NT2/D1 (cell line): ENCODE measurements around the gene WDR88.

Experiments
- DNase-seq: peaks from one replicate; pipeline ENCODE4 v3.0.0-alpha.2; 2011; ENCODE audit warnings: low read depth, low spot score
- H3K27me3 ChIP-seq: 2 replicates; pipeline ENCODE4 v1.6.0; 2011; ENCODE audit warnings: mild to moderate bottlenecking; ENCODE audit not compliant: insufficient read length, insufficient read depth
- H3K36me3 ChIP-seq: 2 replicates; pipeline ENCODE4 v1.6.1; 2011; ENCODE audit warnings: mild to moderate bottlenecking, low read length, mixed read lengths; ENCODE audit not compliant: insufficient read depth, insufficient read length
- H3K4me1 ChIP-seq: 2 replicates; pipeline ENCODE4 v1.5.1; 2011; ENCODE audit not compliant: insufficient read depth, insufficient read length
- H3K4me3 ChIP-seq: 2 replicates; pipeline ENCODE4 v1.5.1; 2011; ENCODE audit warnings: low read depth; ENCODE audit not compliant: insufficient read length
- H3K9ac ChIP-seq: 2 replicates; pipeline ENCODE4 v1.6.0; 2011; ENCODE audit warnings: low read depth; ENCODE audit not compliant: insufficient read length
- H3K9me3 ChIP-seq: 2 replicates; pipeline ENCODE4 v1.5.1; 2011; ENCODE audit warnings: mild to moderate bottlenecking, low read length; ENCODE audit not compliant: insufficient read depth
- SUZ12 ChIP-seq: IDR thresholded peaks from 2 replicates; pipeline ENCODE4 v1.6.1; 2011; ENCODE audit not compliant: insufficient read length, insufficient read depth; ENCODE audit errors: extremely low read depth
- YY1 ChIP-seq: IDR thresholded peaks from 2 replicates; pipeline ENCODE4 v1.6.1; 2011; ENCODE audit not compliant: insufficient read length, insufficient read depth
- ZNF274 ChIP-seq: IDR thresholded peaks from 2 replicates; pipeline ENCODE4 v1.6.1; 2011; ENCODE audit warnings: mild to moderate bottlenecking, low read depth, low read length

The WDR88 gene

GRCh38 chr19:33130433-33130832 lies 1.5 kb upstream of the WDR88 start:
- DNase-seq: no peak
- Histone ChIP-seq H3K4me3 (no peak overlapping the region), H3K4me1 (peaks cover 5% of the 10 kb centered on the region), H3K27me3 (no peaks in the 10 kb centered on the region), H3K9ac (no peak overlapping the region), H3K36me3 (peaks cover 29% of the 10 kb centered on the region), H3K9me3 (no peaks in the 10 kb centered on the region)
- TF ChIP-seq SUZ12 (no peak), YY1 (no peak), ZNF274 (no peak)

- TF ChIP-seq YY1 (no peak), ZNF274 (no peak), SUZ12 (no peak)
- no peak for DNase-seq
- H3K9ac ChIP-seq: no peak overlapping the region
Measured at GRCh38 chr19:33132425-33132824, 511 bp downstream of the WDR88 start.

GRCh38 chr19:33133438-33134031 lies 1.6 kb downstream of the WDR88 start:
- Histone ChIP-seq H3K9ac (no peak overlapping the region), H3K9me3 (no peaks in the 10 kb centered on the region), H3K4me3 (no peak overlapping the region), H3K36me3 (peaks cover 15% of the 10 kb centered on the region), H3K4me1 (peaks cover 5% of the 10 kb centered on the region), H3K27me3 (no peaks in the 10 kb centered on the region)
- TF ChIP-seq SUZ12: no peak
- no peak for TF ChIP-seq YY1
- TF ChIP-seq ZNF274: no peak
- DNase-seq: no peak

More at GRCh38 chr19:33132425-33132824, 511 bp downstream of the WDR88 start:
- Histone ChIP-seq H3K4me3 (no peak overlapping the region), H3K9me3 (no peaks in the 10 kb centered on the region), H3K36me3 (peaks cover 16% of the 10 kb centered on the region), H3K4me1 (peaks cover 5% of the 10 kb centered on the region), H3K27me3 (no peaks in the 10 kb centered on the region)

GRCh38 chr19:33134571-33135041 lies 2.7 kb downstream of the WDR88 start:
- no peaks in the 10 kb centered on the region for H3K9me3 ChIP-seq
- H3K27me3 ChIP-seq: no peaks in the 10 kb centered on the region
- H3K9ac ChIP-seq: no peak overlapping the region
- DNase-seq: no peak
- H3K36me3 ChIP-seq: peaks cover 10% of the 10 kb centered on the region
- H3K4me3 ChIP-seq: no peak overlapping the region
- H3K4me1 ChIP-seq: peaks cover 8% of the 10 kb centered on the region
- TF ChIP-seq YY1 (no peak), SUZ12 (no peak), ZNF274 (no peak)

GRCh38 chr19:33139165-33139564 lies 7.3 kb downstream of the WDR88 start:
- Histone ChIP-seq H3K9ac (no peak overlapping the region), H3K9me3 (no peaks in the 10 kb centered on the region), H3K4me3 (no peak overlapping the region), H3K27me3 (no peaks in the 10 kb centered on the region), H3K36me3 (no peaks in the 10 kb centered on the region), H3K4me1 (peaks cover 5% of the 10 kb centered on the region)
- DNase-seq: no peak
- TF ChIP-seq ZNF274: no peak
- TF ChIP-seq SUZ12: no peak
- TF ChIP-seq YY1: no peak

- Histone ChIP-seq H3K9me3 (no peaks in the 10 kb centered on the region), H3K27me3 (peaks cover 3% of the 10 kb centered on the region), H3K4me1 (peaks cover 5% of the 10 kb centered on the region), H3K4me3 (no peak overlapping the region), H3K36me3 (no peaks in the 10 kb centered on the region), H3K9ac (no peak overlapping the region)
- DNase-seq: no peak
- no peak for TF ChIP-seq YY1
- no peak for TF ChIP-seq SUZ12
- TF ChIP-seq ZNF274: no peak
Measured at GRCh38 chr19:33143897-33144405, 12.0 kb downstream of the WDR88 start.

- H3K4me3 ChIP-seq: no peak overlapping the region
Measured at GRCh38 chr19:33146209-33146608, 14.3 kb downstream of the WDR88 start.

GRCh38 chr19:33147538-33147937 lies 15.6 kb downstream of the WDR88 start:
- Histone ChIP-seq H3K27me3 (peaks cover 3% of the 10 kb centered on the region), H3K4me3 (no peak overlapping the region), H3K36me3 (no peaks in the 10 kb centered on the region), H3K4me1 (no peaks in the 10 kb centered on the region), H3K9me3 (no peaks in the 10 kb centered on the region), H3K9ac (no peak overlapping the region)
- DNase-seq: no peak
- TF ChIP-seq ZNF274 (no peak), YY1 (no peak), SUZ12 (no peak)

More at GRCh38 chr19:33146209-33146608, 14.3 kb downstream of the WDR88 start:
- Histone ChIP-seq H3K9ac (no peak overlapping the region), H3K9me3 (no peaks in the 10 kb centered on the region), H3K4me1 (no peaks in the 10 kb centered on the region), H3K27me3 (peaks cover 3% of the 10 kb centered on the region), H3K36me3 (no peaks in the 10 kb centered on the region)
- TF ChIP-seq SUZ12 (no peak), YY1 (no peak), ZNF274 (no peak)
- no peak for DNase-seq
